Daoy (cell line): ENCODE data around the gene THAP8. TPM values are rescaled to one million over a fixed set of nuclear protein-coding genes. Genes with fewer than 3 reads are reported as not detected.

Source experiments
- DNase-seq: peaks from one replicate; pipeline ENCODE4 v3.0.0-alpha.2; 2015; ENCODE audit warnings: low read depth
- total RNA-seq: library from RNA; depleted of rRNA; stranded (reverse); fragments of >200 nt; shearing (Covaris generic); gene quantifications from 2 replicates; pipeline ENCODE4 v1.2.3, GENCODE V29; 2014; rRNA removed

The THAP8 gene
- total RNA-seq, 1 experiment from 2014 or later = 0.86 TPM

- DNase-seq = peak; percentile 97
These were observed 58.8 kb downstream of the THAP8 start, which contains the start of gene SDHAF1 for GRCh38 chr19:35995048-35995993. SDHAF1 (plus strand) TSS chr19:35995188; CDS start chr19:35995275, 87 bp downstream.

- no peak for DNase-seq
These were observed 60.0 kb downstream of the THAP8 start for GRCh38 chr19:35993923-35994598.

GRCh38 chr19:35992907-35993765 is 60.9 kb downstream of the THAP8 start:
- DNase-seq = no peak

GRCh38 chr19:35991731-35992450 is 62.2 kb downstream of the THAP8 start:
- peak; percentile 49 for DNase-seq

GRCh38 chr19:35990771-35991730 is 63.0 kb downstream of the THAP8 start:
- no peak for DNase-seq

- DNase-seq = no peak
These were observed 63.9 kb downstream of the THAP8 start for GRCh38 chr19:35990156-35990555.

GRCh38 chr19:35988824-35989223 is 65.3 kb downstream of the THAP8 start:
- DNase-seq = no peak

- no peak for DNase-seq
These were observed 66.6 kb downstream of the THAP8 start for GRCh38 chr19:35987571-35987896.

GRCh38 chr19:35986664-35987570 is 67.2 kb downstream of the THAP8 start:
- peak; percentile 51 for DNase-seq

- DNase-seq = no peak
These were observed 68.0 kb downstream of the THAP8 start for GRCh38 chr19:35986111-35986510.

Other genes with a start within 250 kb of the THAP8 start
- not detected in 2 replicates for gene PRODH2, start 241.4 kb downstream of the THAP8 start, total RNA-seq
- gene NPHS1, start 201.8 kb downstream of the THAP8 start, total RNA-seq = not detected in 2 replicates
- gene KIRREL2, start 197.4 kb downstream of the THAP8 start, total RNA-seq = 0.34 and 0.60 TPM in 2 replicates
- gene APLP1, start 185.7 kb downstream of the THAP8 start, total RNA-seq = 2.5 and 6.5 TPM in 2 replicates
- 8.5 and 33.9 TPM in 2 replicates for gene NFKBID, start 153.7 kb downstream of the THAP8 start, total RNA-seq
- not detected in 2 replicates for gene HCST, start 151.8 kb downstream of the THAP8 start, total RNA-seq
- gene TYROBP, start 146.0 kb downstream of the THAP8 start, total RNA-seq = not detected in 2 replicates
- 1.2 and 1.4 TPM in 2 replicates for gene LRFN3, start 117.9 kb downstream of the THAP8 start, total RNA-seq
- 44.7 and 49.8 TPM in 2 replicates for gene SDHAF1, start 59.1 kb downstream of the THAP8 start, total RNA-seq
- not detected in 2 replicates for gene SYNE4, start 45.5 kb downstream of the THAP8 start, total RNA-seq
- gene ALKBH6, start 40.1 kb downstream of the THAP8 start, total RNA-seq = 15.4 and 32.2 TPM in 2 replicates
- gene CLIP3, start 21.4 kb downstream of the THAP8 start, total RNA-seq = 0.69 and 1.0 TPM in 2 replicates
- 14.6 and 19.8 TPM in 2 replicates for gene WDR62, start 612 bp upstream of the THAP8 start, total RNA-seq
- gene OVOL3, start 56.9 kb upstream of the THAP8 start, total RNA-seq = not detected in 2 replicates
- gene POLR2I, start 60.6 kb upstream of the THAP8 start, total RNA-seq = 68.9 and 105 TPM in 2 replicates
- 354 and 373 TPM in 2 replicates for gene TBCB, start 61.2 kb upstream of the THAP8 start, total RNA-seq
- gene CAPNS1, start 85.8 kb upstream of the THAP8 start, total RNA-seq = 122 and 257 TPM in 2 replicates
- gene COX7A1, start 98.2 kb upstream of the THAP8 start, total RNA-seq = not detected in 2 replicates
- 2.3 and 3.2 TPM in 2 replicates for gene ZNF565, start 160.4 kb upstream of the THAP8 start, total RNA-seq
- gene ZNF146, start 160.8 kb upstream of the THAP8 start, total RNA-seq = 211 and 232 TPM in 2 replicates